Measurements from ENCODE around the gene NGF. TPM values are rescaled to one million over a fixed set of nuclear protein-coding genes. Genes with fewer than 3 reads are reported as not detected.

The NGF gene
- total and polyA plus RNA-seq, 2 of the 8 experiments (the other 6 are each of a cell fraction or from before 2014, with no cell fraction given): 1.6 TPM; not detected in 1

DNA sequence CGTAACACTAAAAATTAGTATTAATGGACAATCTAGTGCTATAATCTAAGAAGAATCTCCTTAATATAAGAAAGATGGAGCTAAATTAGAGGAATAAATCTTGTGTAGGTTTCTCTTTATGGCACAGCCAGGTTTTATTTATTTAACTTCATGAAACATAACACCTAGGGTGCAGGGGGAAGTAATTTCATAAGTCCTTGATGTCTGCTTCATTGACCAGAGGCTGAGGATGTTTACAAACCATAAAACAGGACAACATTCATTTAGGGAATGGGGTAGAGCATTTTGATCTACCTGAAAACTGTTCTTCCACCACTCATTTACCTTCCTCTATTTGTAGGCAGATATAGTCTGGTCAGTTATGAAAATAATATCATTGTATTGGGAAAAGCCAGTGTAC, 95.5 kb downstream of the NGF start:
- H2BK120ac ChIP-seq (replicated peaks; ENCODE audit: low read depth, low read length): no peak overlapping the region
- H3K56ac ChIP-seq (replicated peaks; ENCODE audit: insufficient read length, low read depth, low read length): no peak overlapping the region
- no peak overlapping the region for H3K14ac ChIP-seq (ENCODE audit: insufficient read length)
- H3K4me2 ChIP-seq (ENCODE audit: insufficient read depth in 1 of 2, low read depth in 2 of 2, low read length in 2 of 2): no peak overlapping the region
- H2BK12ac ChIP-seq (ENCODE audit: low read depth, low read length): no peak overlapping the region
- no peaks in the 10 kb centered on the region for H3K9me3 ChIP-seq (ENCODE audit: insufficient read depth in 2 of 2, low read depth in 1 of 2, low read length in 1 of 2)
- no peak overlapping the region for H2AK5ac ChIP-seq (ENCODE audit: low read depth, low read length)
- no peaks in the 10 kb centered on the region for H3K79me2 ChIP-seq (ENCODE audit: control insufficient read depth in 1 of 2, insufficient read depth in 2 of 2, low read length in 2 of 2)
- H3K9ac ChIP-seq (replicated peaks in 1 of 4; ENCODE audit: extremely low read depth in 1 of 4, low read depth in 3 of 4, low read length in 3 of 4): no peak overlapping the region
- H3K23me2 ChIP-seq (ENCODE audit: low read depth, low read length): no peaks in the 10 kb centered on the region
- POLR2A ChIA-PET (ENCODE audit: partially characterized antibody): no interaction called here
- no peak overlapping the region for H3K27ac ChIP-seq (ENCODE audit: low read depth, low read length)
- no peak overlapping the region for H4K91ac ChIP-seq (replicated peaks; ENCODE audit: insufficient read length, low read length)
- no peak for DNase-seq (ENCODE audit: low read depth in 1 of 2, low spot score in 2 of 2)
- no peak overlapping the region for H2BK15ac ChIP-seq (ENCODE audit: low read length)
- no peak overlapping the region for H2AFZ ChIP-seq (ENCODE audit: low read length)
- no peaks in the 10 kb centered on the region for H4K20me1 ChIP-seq (replicated peaks in 1 of 2; ENCODE audit: control insufficient read depth in 1 of 2, insufficient read depth in 2 of 2, low read length in 2 of 2)
- no peaks in the 10 kb centered on the region for H3K4me1 ChIP-seq (replicated peaks in 1 of 4; ENCODE audit: control insufficient read depth in 3 of 4, insufficient read depth in 4 of 4, low read length in 3 of 4)
- H3K79me1 ChIP-seq (ENCODE audit: low read depth, low read length): no peaks in the 10 kb centered on the region
- no peak overlapping the region for H4K5ac ChIP-seq (ENCODE audit: insufficient read length, low read depth, low read length)
- 100% methylated on average over 1 of the region's 1 CpG; no CpG with 5 or more reads in 1 of the 2 experiments for WGBS, 2 experiments (ENCODE audit: extremely low coverage in 1 of 2, insufficient coverage in 1 of 2, insufficient read length in 1 of 2, insufficient replicate concordance in 2 of 2, low coverage in 1 of 2, low lambda C conversion rate in 2 of 2, missing lambda C conversion rate in 1 of 2)
- H3K18ac ChIP-seq (ENCODE audit: extremely low read depth, low read length): no peak overlapping the region
- no peaks in the 10 kb centered on the region for H3K36me3 ChIP-seq (ENCODE audit: control insufficient read depth in 2 of 4, insufficient read depth in 4 of 4, low read length in 3 of 4)
- H2BK5ac ChIP-seq (ENCODE audit: low read depth, low read length): no peak overlapping the region
- H2BK20ac ChIP-seq (ENCODE audit: low read length): no peak overlapping the region
- no peak for FAIRE-seq
- no peak overlapping the region for H3K23ac ChIP-seq (ENCODE audit: insufficient read length)
- no peak overlapping the region for H3K4me3 ChIP-seq (ENCODE audit: extremely low read depth in 1 of 4, insufficient read depth in 2 of 4, low read depth in 3 of 4, low read length in 4 of 4)
- CTCF ChIA-PET (ENCODE audit: partially characterized antibody): interaction anchor here (1.3 kb wide), 1 partner anchor 227 kb away, joined by 4 read pairs; no protein-coding TSS in a partner anchor
- H3K27me3 ChIP-seq (replicated peaks in 1 of 4; ENCODE audit: control insufficient read depth in 3 of 4, extremely low read depth in 1 of 4, insufficient read depth in 3 of 4, low read length in 3 of 4): peaks cover 0 to 1% (median 0%) of the 10 kb centered on the region in 4 experiments; a peak in 1 of 7 replicates
- no peak overlapping the region for H4K8ac ChIP-seq (ENCODE audit: extremely low read depth, insufficient read depth, low read length)
- no peak overlapping the region for H3K4ac ChIP-seq (replicated peaks; ENCODE audit: insufficient read length, low read depth, low read length)
- no peak for TF ChIP-seq SP4 (IDR thresholded peaks at IDR 0.05; ENCODE audit: low read length)
- TF ChIP-seq BACH1 (IDR thresholded peaks at IDR 0.05; ENCODE audit: low read length): no peak
- no peak for TF ChIP-seq KDM1A (IDR thresholded peaks at IDR 0.05; ENCODE audit: borderline replicate concordance, low read length)
- TF ChIP-seq MAFK (IDR thresholded peaks at IDR 0.05; ENCODE audit: low read depth, low read length): no peak
- no peak for TF ChIP-seq SUZ12 (IDR thresholded peaks at IDR 0.05; ENCODE audit: low read length)
- TF ChIP-seq TEAD4 (IDR thresholded peaks at IDR 0.05; ENCODE audit: low read depth, low read length): no peak
- no peak for TF ChIP-seq SAP30 (IDR thresholded peaks at IDR 0.05; ENCODE audit: insufficient read depth, insufficient replicate concordance, low read length)
- TF ChIP-seq RFX5 (IDR thresholded peaks at IDR 0.05; ENCODE audit: borderline replicate concordance, low read depth, low read length): no peak
- no peak for TF ChIP-seq YY1 (IDR thresholded peaks at IDR 0.05; ENCODE audit: low read depth, low read length)
- TF ChIP-seq HDAC6 (IDR thresholded peaks at IDR 0.05; ENCODE audit: low read depth, low read length): no peak
- TF ChIP-seq KDM5A (IDR thresholded peaks at IDR 0.05; ENCODE audit: low read length): no peak
- TF ChIP-seq, protein P1, sequence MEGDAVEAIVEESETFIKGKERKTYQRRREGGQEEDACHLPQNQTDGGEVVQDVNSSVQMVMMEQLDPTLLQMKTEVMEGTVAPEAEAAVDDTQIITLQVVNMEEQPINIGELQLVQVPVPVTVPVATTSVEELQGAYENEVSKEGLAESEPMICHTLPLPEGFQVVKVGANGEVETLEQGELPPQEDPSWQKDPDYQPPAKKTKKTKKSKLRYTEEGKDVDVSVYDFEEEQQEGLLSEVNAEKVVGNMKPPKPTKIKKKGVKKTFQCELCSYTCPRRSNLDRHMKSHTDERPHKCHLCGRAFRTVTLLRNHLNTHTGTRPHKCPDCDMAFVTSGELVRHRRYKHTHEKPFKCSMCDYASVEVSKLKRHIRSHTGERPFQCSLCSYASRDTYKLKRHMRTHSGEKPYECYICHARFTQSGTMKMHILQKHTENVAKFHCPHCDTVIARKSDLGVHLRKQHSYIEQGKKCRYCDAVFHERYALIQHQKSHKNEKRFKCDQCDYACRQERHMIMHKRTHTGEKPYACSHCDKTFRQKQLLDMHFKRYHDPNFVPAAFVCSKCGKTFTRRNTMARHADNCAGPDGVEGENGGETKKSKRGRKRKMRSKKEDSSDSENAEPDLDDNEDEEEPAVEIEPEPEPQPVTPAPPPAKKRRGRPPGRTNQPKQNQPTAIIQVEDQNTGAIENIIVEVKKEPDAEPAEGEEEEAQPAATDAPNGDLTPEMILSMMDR (IDR thresholded peaks at IDR 0.05; ENCODE audit: control extremely low read depth in 1 of 3, insufficient read depth in 1 of 3, low read depth in 1 of 3, low read length in 3 of 3): no peak

Measured in H1 (cell line).